Kidney epithelial cell (primary cell): ENCODE results near the gene FOXF2. TPM values are rescaled to one million over a fixed set of nuclear protein-coding genes. Genes with fewer than 3 reads are reported as not detected.

ENCODE experiments used
- DNase-seq: peaks from one replicate; pipeline ENCODE4 v3.0.0-alpha.2; 2010; ENCODE audit warnings: low read depth
- H3K27me3 ChIP-seq: 2 replicates; pipeline ENCODE4 v1.6.0; 2011; ENCODE audit warnings: low read length; ENCODE audit not compliant: control insufficient read depth, insufficient read depth
- H3K36me3 ChIP-seq: 2 replicates; pipeline ENCODE4 v1.5.1; 2011; ENCODE audit warnings: low read length; ENCODE audit not compliant: control insufficient read depth, insufficient read depth
- H3K4me3 ChIP-seq: 2 replicates; pipeline ENCODE4 v1.5.1; 2011; ENCODE audit warnings: low read depth, mild to moderate bottlenecking, control low read depth, low read length
- CTCF ChIP-seq: IDR thresholded peaks from 2 replicates; pipeline ENCODE4 v1.5.1; 2011; ENCODE audit warnings: mild to moderate bottlenecking, moderate library complexity, low read length, control low read depth, inconsistent platforms; ENCODE audit not compliant: insufficient read depth, poor library complexity, severe bottlenecking
- total RNA-seq: library from RNA; depleted of rRNA; stranded (reverse); fragments of >200 nt; gene quantifications from 2 replicates; pipeline ENCODE4 v1.2.3, GENCODE V29; 2015

The FOXF2 gene
- total RNA-seq, 1 donor from 2014 or later = 0.38 TPM

- H3K4me3 ChIP-seq = no peak overlapping the region
- DNase-seq = no peak
- no peaks in the 10 kb centered on the region for H3K36me3 ChIP-seq
- no peaks in the 10 kb centered on the region for H3K27me3 ChIP-seq
- peak; percentile 61 for TF ChIP-seq CTCF
Observed at GRCh38 chr6:1424306-1424927, 35.0 kb downstream of the FOXF2 start.

GRCh38 chr6:1426416-1426815, 37.0 kb downstream of the FOXF2 start:
- Histone ChIP-seq H3K36me3 (no peaks in the 10 kb centered on the region), H3K4me3 (no peak overlapping the region), H3K27me3 (no peaks in the 10 kb centered on the region)
- DNase-seq = no peak
- no peak for TF ChIP-seq CTCF

GRCh38 chr6:1435806-1436205, 46.4 kb downstream of the FOXF2 start:
- Histone ChIP-seq H3K27me3 (peaks cover 11% of the 10 kb centered on the region), H3K4me3 (no peak overlapping the region), H3K36me3 (no peaks in the 10 kb centered on the region)
- no peak for TF ChIP-seq CTCF
- no peak for DNase-seq

- peaks cover 11% of the 10 kb centered on the region for H3K27me3 ChIP-seq
- H3K4me3 ChIP-seq = no peak overlapping the region
- no peaks in the 10 kb centered on the region for H3K36me3 ChIP-seq
- peak; percentile 70 for TF ChIP-seq CTCF
- no peak for DNase-seq
Observed at GRCh38 chr6:1436334-1437306, 47.2 kb downstream of the FOXF2 start.

- peaks cover 11% of the 10 kb centered on the region for H3K27me3 ChIP-seq
- no peak overlapping the region for H3K4me3 ChIP-seq
- no peak for DNase-seq
- H3K36me3 ChIP-seq = no peaks in the 10 kb centered on the region
- no peak for TF ChIP-seq CTCF
Observed at GRCh38 chr6:1437553-1438406, 48.4 kb downstream of the FOXF2 start.
